Right kidney (tissue), 1 donor: ENCODE data around the gene DHX34.
"Not testable (repeated sequence)": the region's sequence is repeated elsewhere in the genome, so short reads cannot be mapped to it uniquely, and the experiment has no call there.

Experiments
- DNase-seq: peaks from one replicate; pipeline ENCODE4 v3.0.0-alpha.2; 2016

DHX34 gene

DNA sequence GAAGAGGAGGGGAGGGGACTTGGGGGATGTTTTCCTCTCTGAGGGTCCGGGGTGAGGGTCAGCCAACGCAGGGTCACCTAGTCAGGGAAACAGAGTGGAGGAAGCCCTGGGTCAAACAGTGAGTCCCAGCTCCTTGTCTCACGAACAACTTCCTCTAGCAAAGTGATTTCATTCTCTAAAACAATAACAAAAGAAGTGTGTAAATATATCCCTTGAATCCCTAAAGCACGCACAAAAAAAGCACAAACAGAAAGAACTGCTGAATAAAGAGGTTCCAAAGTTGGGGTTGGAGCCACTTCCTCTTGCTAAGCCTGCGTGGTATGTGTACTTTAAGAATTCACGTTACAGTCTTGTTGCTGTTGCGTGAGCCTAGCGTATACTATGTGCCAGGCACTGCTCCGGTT is 18.6 kb upstream of the DHX34 start:
- DNase-seq = no peak

DNA sequence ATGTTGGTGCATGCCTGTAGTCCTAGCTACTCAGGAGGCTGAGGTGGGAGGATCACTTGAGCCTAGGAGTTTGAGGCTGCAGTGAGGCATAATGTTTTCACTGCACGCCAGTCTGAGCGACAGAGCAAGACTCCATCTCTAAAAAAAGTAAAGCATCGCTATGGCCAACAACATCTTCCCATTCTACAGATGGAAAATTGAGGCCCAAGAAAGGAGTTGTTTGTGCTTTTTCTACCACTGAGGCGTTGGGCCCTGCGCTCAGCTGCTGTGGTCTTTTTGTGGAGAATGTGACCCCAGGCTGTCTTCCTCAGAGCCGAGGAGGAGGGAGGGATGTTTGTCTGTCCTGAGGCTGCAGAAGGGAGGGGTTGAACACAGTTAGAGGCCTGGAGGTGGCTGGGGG is 17.6 kb upstream of the DHX34 start:
- no peak for DNase-seq

GRCh38 chr19:47331931-47332547 is 17.1 kb upstream of the DHX34 start, which contains the start of gene C5AR2:
TSS of gene C5AR2 (plus strand) at chr19:47332175. CDS start at chr19:47340800, 8,625 bp downstream.
- no peak for DNase-seq

GRCh38 chr19:47336765-47337718 is 12.1 kb upstream of the DHX34 start:
- DNase-seq = not testable (repeated sequence)

GRCh38 chr19:47339196-47339880 is 9.8 kb upstream of the DHX34 start:
- no peak for DNase-seq

- DNase-seq = no peak
Observed at GRCh38 chr19:47340477-47341208, 8.5 kb upstream of the DHX34 start.

GRCh38 chr19:47341734-47342133 is 7.4 kb upstream of the DHX34 start:
- no peak for DNase-seq

GRCh38 chr19:47343194-47343802 is 5.8 kb upstream of the DHX34 start:
- no peak for DNase-seq

- DNase-seq = no peak
Observed at GRCh38 chr19:47344425-47344824, 4.7 kb upstream of the DHX34 start.

DNA sequence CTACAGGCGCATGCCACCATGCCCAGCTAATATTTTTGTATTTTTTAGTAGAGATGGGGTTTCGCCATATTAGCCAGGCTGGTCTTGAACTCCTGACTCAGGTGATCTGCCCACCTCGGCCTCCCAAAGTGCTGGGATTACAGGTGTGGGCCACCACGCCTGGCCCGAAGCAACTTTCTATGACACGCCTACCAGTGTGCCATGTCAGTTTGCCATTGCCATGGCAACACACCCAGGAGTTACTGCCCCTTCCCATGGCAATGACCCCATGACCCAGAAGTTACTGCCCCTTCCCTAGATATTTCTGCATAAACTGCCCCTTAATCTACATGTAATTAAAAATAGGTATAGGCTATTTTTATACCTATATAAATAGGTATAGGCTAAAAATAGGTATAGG is 3.1 kb upstream of the DHX34 start:
- DNase-seq = not testable (repeated sequence)

DNA sequence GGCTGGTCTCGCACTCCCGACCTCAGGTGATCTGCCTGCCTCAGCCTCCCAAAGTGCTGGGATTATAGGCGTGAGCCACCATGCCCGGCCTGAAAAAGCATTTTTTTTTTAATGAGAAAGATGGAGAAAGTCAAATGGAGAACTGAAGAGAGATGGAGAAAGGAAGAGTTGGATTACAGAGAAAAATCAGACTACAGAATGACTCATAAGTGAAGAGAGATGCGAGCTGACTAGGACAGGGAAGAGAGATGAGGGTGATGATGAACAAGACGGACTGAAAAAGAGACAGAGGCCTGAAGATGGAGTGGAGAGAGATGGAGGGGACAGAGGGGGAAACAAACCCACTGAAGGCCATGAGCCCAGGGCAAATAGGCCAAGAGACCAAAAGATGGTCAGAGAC is 1.5 kb downstream of the DHX34 start:
- no peak for DNase-seq

GRCh38 chr19:47351548-47351947 is 2.4 kb downstream of the DHX34 start:
- DNase-seq = no peak

DNA sequence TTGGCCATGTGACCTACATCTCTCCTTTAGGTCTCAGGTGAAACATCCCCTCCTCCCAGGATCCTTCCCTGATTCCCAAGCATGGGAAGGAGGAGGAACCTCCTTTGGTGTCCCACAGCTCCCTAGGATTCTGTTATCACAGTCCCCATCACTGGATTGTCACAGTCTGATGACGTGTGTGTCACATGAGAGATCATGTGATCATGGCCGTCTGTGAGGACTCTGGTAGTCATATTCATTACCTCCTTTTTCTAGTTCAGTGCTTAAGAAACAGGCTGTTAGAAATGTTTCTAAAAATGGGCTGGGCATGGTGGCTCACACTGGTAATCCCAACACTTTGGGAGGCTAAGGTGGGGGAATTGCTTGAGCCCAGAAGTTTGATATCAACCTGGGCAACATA is 3.0 kb downstream of the DHX34 start:
- no peak for DNase-seq

DNA sequence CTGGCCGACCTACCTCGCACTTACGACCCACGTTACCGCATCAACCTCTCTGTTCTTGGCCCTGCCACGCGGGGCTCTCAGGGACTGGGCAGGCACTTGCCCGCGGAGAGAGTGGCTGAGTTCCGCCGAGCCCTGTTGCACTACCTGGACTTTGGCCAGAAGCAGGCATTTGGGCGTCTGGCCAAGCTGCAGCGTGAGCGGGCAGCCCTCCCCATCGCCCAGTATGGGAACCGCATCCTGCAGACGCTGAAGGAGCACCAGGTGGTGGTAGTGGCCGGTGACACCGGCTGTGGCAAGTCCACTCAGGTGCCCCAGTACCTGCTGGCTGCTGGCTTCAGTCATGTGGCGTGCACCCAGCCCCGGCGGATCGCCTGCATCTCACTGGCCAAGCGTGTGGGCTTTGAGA is 4.2 kb downstream of the DHX34 start:
- DNase-seq = no peak

- no peak for DNase-seq
Observed at GRCh38 chr19:47356900-47357299, 7.8 kb downstream of the DHX34 start.

DNA sequence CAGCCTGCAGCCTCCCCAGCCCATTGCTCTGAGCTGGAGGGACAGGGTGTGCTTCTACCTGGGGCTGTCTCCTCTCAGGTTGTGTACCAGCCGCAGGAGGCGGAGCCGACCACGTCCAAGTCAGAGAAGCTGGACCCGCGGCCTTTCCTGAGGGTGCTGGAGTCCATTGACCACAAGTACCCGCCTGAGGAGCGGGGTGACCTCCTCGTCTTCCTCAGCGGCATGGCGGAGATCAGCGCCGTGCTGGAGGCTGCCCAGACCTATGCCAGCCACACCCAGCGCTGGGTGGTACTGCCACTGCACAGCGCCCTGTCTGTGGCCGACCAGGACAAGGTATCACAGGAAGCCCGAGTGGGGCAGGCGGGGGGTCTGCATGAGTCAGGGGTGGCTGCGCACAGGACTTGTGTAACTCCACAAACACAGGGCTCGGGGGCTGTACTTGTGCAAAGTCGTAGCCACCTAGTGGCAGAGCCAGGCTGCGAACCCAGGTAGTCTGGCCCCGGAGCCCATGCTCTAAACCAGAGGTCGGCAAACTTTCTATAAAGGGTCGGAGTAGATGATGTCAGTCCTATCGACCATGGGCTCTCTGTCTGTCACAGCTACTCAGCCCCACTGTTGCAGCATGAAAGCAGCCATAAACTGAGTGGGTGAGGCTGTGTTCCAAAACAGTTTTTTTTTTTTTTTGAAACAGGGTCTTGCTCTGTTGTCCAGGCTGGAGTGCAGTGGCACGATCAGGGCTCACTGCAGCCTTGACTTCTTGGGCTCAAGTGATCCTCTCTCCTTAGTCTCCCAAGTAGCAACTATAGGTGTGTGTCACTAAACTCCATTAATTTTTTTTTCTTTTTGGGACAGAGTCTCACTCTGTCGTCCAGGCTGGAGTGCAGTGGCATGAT is 8.9 kb downstream of the DHX34 start:
- DNase-seq = no peak

GRCh38 chr19:47358936-47359335 is 9.8 kb downstream of the DHX34 start:
- no peak for DNase-seq

DNA sequence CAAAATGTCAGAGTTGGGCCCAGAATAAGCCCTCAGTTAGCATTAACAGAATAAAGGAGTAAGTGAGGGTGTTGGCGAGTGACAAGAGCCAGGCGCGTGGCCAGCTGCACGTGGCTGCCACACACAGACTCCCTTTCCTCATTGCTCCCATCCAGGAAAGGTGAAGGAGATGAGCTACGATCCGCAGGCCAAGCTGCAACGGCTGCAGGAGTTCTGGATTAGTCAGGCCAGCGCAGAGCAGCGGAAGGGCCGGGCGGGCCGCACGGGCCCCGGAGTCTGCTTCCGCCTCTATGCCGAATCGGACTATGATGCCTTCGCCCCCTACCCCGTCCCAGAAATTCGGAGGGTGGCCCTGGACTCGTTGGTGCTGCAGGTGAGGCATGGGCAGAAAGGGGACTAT is 13.2 kb downstream of the DHX34 start:
- DNase-seq = no peak

DNA sequence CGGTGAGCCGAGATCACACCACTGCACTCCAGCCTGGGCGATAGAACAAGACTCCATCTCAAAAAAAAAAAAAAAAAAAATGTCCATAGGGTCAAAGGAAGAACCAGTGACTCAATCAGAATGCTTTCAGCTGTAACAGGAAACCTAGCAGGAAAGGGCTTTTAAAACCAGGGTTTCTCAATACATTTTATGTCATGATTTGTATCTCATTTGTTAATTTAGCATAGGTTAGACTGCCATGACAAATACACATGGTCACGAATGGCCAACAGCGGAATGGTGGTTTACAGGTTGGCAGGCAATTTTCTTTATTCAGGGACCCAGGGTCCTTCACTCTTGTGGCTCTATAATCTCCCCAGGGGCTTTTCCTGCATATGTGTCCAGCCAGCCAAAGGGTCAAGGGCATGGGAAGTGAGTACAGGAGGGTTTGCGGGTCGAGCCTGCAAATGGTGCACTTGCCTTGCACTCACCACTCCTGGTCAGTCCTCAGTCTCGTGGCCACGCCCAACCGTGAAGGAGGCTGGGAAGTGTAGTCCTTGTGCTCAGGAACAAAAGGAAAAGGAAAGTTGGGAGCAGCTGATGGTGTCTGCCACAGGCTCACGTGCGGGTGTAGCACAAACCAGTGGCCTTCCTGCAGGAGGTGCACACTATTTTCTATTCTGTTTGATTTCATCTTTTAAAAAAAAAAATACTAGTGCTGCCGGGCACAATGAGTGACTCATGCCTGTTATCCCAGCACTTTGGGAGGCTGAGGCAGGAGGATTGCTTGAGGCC is 14.8 kb downstream of the DHX34 start:
- no peak for DNase-seq

- not testable (repeated sequence) for DNase-seq
Observed at GRCh38 chr19:47365455-47365854, 16.3 kb downstream of the DHX34 start.
